Neuronal stem cell (in vitro differentiated cells): ENCODE data around the gene PLXNB1.

ENCODE experiments used
- DNase-seq: peaks from one replicate; pipeline ENCODE4 v3.0.0-alpha.2; 2013; ENCODE audit warnings: low spot score
- H2AFZ ChIP-seq: one replicate; pipeline ENCODE4 v1.6.1; 2013; ENCODE audit warnings: mild to moderate bottlenecking, low read length, inconsistent platforms
- H2AK5ac ChIP-seq: 2 replicates; pipeline ENCODE4 v1.6.1; 2013; ENCODE audit warnings: low read depth, mild to moderate bottlenecking, inconsistent platforms, low read length, moderate library complexity, mixed read lengths
- H2BK120ac ChIP-seq: 2 replicates; pipeline ENCODE4 v1.6.1; 2013; ENCODE audit warnings: low read depth, mild to moderate bottlenecking, inconsistent platforms, low read length, moderate library complexity, mixed read lengths
- H2BK12ac ChIP-seq: one replicate; pipeline ENCODE4 v1.6.1; 2013; ENCODE audit warnings: low read length, inconsistent platforms
- H2BK15ac ChIP-seq: 2 replicates; pipeline ENCODE4 v1.6.1; 2013; ENCODE audit warnings: mild to moderate bottlenecking, low read length, inconsistent platforms, mixed read lengths
- H2BK5ac ChIP-seq: one replicate; pipeline ENCODE4 v1.6.1; 2013; ENCODE audit warnings: inconsistent platforms, mild to moderate bottlenecking, low read length, moderate library complexity
- H3K14ac ChIP-seq: one replicate; pipeline ENCODE4 v1.6.1; 2013; ENCODE audit warnings: low read length, inconsistent platforms
- H3K18ac ChIP-seq: 2 replicates; pipeline ENCODE4 v1.6.1; 2013; ENCODE audit warnings: low read length, inconsistent platforms
- H3K23ac ChIP-seq: 2 replicates; pipeline ENCODE4 v1.6.1; 2013; ENCODE audit warnings: low read depth, mild to moderate bottlenecking, mixed read lengths, low read length, inconsistent platforms; ENCODE audit not compliant: poor library complexity
- H3K27ac ChIP-seq: replicated peaks from 3 replicates; pipeline ENCODE4 v1.5.1; 2013; ENCODE audit warnings: low read length, inconsistent platforms
- H3K27me3 ChIP-seq, 3 experiments: 2 replicates each; pipeline ENCODE4 v1.6.1; 2013; ENCODE audit warnings: low read length in 3 of 3, mild to moderate bottlenecking in 2 of 3, inconsistent platforms in 1 of 3, low read depth in 1 of 3, mixed read lengths in 1 of 3, moderate library complexity in 1 of 3; ENCODE audit not compliant: control insufficient read depth in 3 of 3, insufficient read depth in 3 of 3
- H3K36me3 ChIP-seq, 2 donors: replicated peaks in 1 of 2; 2 replicates each; pipeline ENCODE4 v1.6.1; 2013; ENCODE audit warnings: low read length in 2 of 2; ENCODE audit not compliant: control insufficient read depth in 2 of 2, insufficient read depth in 2 of 2
- H3K4ac ChIP-seq: 2 replicates; pipeline ENCODE4 v1.6.1; 2013; ENCODE audit warnings: inconsistent platforms, mild to moderate bottlenecking, low read length, moderate library complexity
- H3K4me1 ChIP-seq, 2 donors: 1 replicate in 1 of 2; 2 replicates in 1 of 2; pipeline ENCODE4 v1.6.1; 2013; ENCODE audit warnings: low read length in 2 of 2, low read depth in 1 of 2; ENCODE audit not compliant: control insufficient read depth in 2 of 2, insufficient read depth in 1 of 2
- H3K4me2 ChIP-seq: one replicate; pipeline ENCODE4 v1.6.1; 2013; ENCODE audit warnings: mild to moderate bottlenecking, low read length, inconsistent platforms; ENCODE audit not compliant: insufficient read depth, poor library complexity, severe bottlenecking
- H3K4me3 ChIP-seq, 2 donors: 2 replicates each; pipeline ENCODE4 v1.5.1; 2013; ENCODE audit warnings: low read length in 2 of 2, mild to moderate bottlenecking in 2 of 2, inconsistent platforms in 1 of 2, moderate library complexity in 1 of 2
- H3K79me1 ChIP-seq: one replicate; pipeline ENCODE4 v1.6.1; 2013; ENCODE audit warnings: low read depth, mild to moderate bottlenecking, inconsistent platforms, low read length, moderate library complexity
- H3K9ac ChIP-seq: one replicate; pipeline ENCODE4 v1.6.1; 2013; ENCODE audit warnings: mild to moderate bottlenecking, low read depth, low read length, inconsistent platforms; ENCODE audit not compliant: poor library complexity
- H3K9me3 ChIP-seq, 2 donors: replicated peaks in 1 of 2; 2 replicates each; pipeline versions ENCODE3 to v1.6.1; 2013; ENCODE audit warnings: low read length in 2 of 2, mild to moderate bottlenecking in 2 of 2, inconsistent platforms in 1 of 2, low read depth in 1 of 2, mixed read lengths in 1 of 2, moderate library complexity in 1 of 2; ENCODE audit not compliant: control insufficient read depth in 2 of 2, insufficient read depth in 1 of 2
- H4K8ac ChIP-seq: one replicate; pipeline ENCODE4 v1.6.1; 2013; ENCODE audit warnings: low read depth, mild to moderate bottlenecking, inconsistent platforms, low read length, moderate library complexity
- H4K91ac ChIP-seq: one replicate; pipeline ENCODE4 v1.6.1; 2013; ENCODE audit warnings: low read length, low read depth, mild to moderate bottlenecking, inconsistent platforms; ENCODE audit not compliant: poor library complexity
- WGBS, 2 donors: extraction: QIAGEN DNeasy Blood & Tissue Kit; methylation state at CpG; one replicate each; pipeline ENCODE4 v1.1.7; 2013; ENCODE audit warnings: missing lambda C conversion rate in 2 of 2, mixed read lengths in 1 of 2; ENCODE audit not compliant: insufficient read length in 2 of 2, insufficient replicate concordance in 1 of 2; ENCODE audit errors: extremely low coverage in 2 of 2; 5-methylcytosine and 5-hydroxymethylcytosine counted together

The PLXNB1 gene

GRCh38 chr3:48423883-48424695, 5.8 kb downstream of the PLXNB1 start:
- no peak overlapping the region for H3K4me3 ChIP-seq
- no peaks in the 10 kb centered on the region for H3K27me3 ChIP-seq
- H3K23ac ChIP-seq: peak overlapping the region; percentile 68
- no CpG with 5 or more reads among the region's 27 CpGs for WGBS, 2 donors
- no peak overlapping the region for H2BK12ac ChIP-seq
- no peak overlapping the region for H3K4ac ChIP-seq
- no peak overlapping the region for H4K8ac ChIP-seq
- H2AFZ ChIP-seq: no peak overlapping the region
- H3K9me3 ChIP-seq: no peaks in the 10 kb centered on the region
- H2BK120ac ChIP-seq: no peak overlapping the region
- H3K18ac ChIP-seq: no peak overlapping the region
- H3K4me1 ChIP-seq: peaks cover 20 to 22% of the 10 kb centered on the region in 2 donors
- H3K14ac ChIP-seq: no peak overlapping the region
- H2BK15ac ChIP-seq: no peak overlapping the region
- no peak overlapping the region for H3K27ac ChIP-seq
- no peak overlapping the region for H2AK5ac ChIP-seq
- H3K4me2 ChIP-seq: no peak overlapping the region
- H2BK5ac ChIP-seq: no peak overlapping the region
- peaks cover 41 to 83% of the 10 kb centered on the region in 2 donors for H3K36me3 ChIP-seq
- H4K91ac ChIP-seq: no peak overlapping the region
- H3K79me1 ChIP-seq: peaks cover 63% of the 10 kb centered on the region
- DNase-seq: no peak
- H3K9ac ChIP-seq: peak overlapping the region; percentile 32

DNA sequence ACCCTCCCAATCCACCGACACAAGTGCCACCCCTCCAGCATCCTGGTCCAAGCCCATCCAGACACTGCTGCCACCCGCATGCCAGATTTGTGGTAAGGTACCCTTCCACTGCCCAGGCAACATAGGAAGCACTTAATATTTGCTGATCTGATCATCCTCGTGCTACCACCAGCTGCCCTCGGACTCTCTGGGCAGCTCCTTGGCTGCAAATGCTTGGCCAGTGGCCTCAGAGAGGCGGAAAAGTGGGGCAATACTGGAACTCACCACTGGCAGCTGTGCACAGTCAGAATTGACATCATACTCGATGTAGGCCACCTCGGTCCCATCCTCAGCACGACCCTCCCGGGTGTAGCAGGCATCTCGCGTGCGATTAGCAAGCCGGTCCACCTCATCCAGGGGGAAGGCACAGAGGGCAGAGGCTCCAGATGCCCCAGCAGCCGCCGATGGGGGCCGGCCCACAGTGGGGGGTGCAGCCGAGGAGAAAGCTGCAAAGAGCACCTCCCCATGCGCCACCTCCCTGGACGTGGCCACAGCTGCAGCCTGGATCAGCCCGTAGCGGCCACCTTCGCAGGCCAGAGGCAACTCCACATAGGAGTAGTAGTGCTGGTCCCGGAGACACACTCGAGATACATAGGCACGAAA, 6.5 kb downstream of the PLXNB1 start:
- no peak overlapping the region for H3K27ac ChIP-seq
- WGBS, 2 donors: no CpG with 5 or more reads among the region's 25 CpGs
- H2BK120ac ChIP-seq: no peak overlapping the region
- no peak overlapping the region for H4K8ac ChIP-seq
- no peak overlapping the region for H3K4me2 ChIP-seq
- H3K9ac ChIP-seq: peak overlapping the region; percentile 53
- no peaks in the 10 kb centered on the region for H3K27me3 ChIP-seq
- H2AK5ac ChIP-seq: no peak overlapping the region
- no peak overlapping the region for H2BK12ac ChIP-seq
- no peak overlapping the region for H4K91ac ChIP-seq
- H3K14ac ChIP-seq: no peak overlapping the region
- no peak overlapping the region for H3K4ac ChIP-seq
- H3K4me1 ChIP-seq: peaks cover 19 to 22% of the 10 kb centered on the region in 2 donors
- no peak overlapping the region for H2BK15ac ChIP-seq
- H2AFZ ChIP-seq: no peak overlapping the region
- no peak overlapping the region for H3K4me3 ChIP-seq
- H3K36me3 ChIP-seq: peaks cover 49 to 91% of the 10 kb centered on the region in 2 donors
- no peak overlapping the region for H2BK5ac ChIP-seq
- H3K9me3 ChIP-seq: no peaks in the 10 kb centered on the region
- H3K79me1 ChIP-seq: peaks cover 69% of the 10 kb centered on the region
- H3K18ac ChIP-seq: no peak overlapping the region
- peak overlapping the region; percentile 68 for H3K23ac ChIP-seq
- no peak for DNase-seq

DNA sequence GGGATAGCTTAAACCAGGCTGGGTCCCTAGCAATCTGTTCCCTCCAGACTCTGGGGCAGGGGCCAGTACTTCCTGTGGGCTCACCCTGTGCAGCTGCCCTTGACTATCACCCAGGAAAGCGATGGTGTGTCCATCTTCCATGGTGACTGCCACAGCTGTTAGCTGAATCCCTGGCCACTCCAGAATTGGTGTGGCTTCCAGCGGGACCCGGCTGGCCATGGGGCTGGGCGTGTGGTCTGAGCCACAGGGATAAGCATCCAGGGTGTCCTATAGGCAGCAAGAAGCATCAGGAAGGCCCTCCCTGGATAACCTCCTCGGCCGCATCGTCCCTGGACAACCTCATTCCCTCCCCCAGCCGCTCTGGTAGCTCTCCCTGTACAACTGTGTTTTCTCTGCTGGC, 7.2 kb downstream of the PLXNB1 start:
- H3K79me1 ChIP-seq: peaks cover 71% of the 10 kb centered on the region
- H3K23ac ChIP-seq: no peak overlapping the region
- no peaks in the 10 kb centered on the region for H3K9me3 ChIP-seq
- WGBS, 2 donors: no CpG with 5 or more reads among the region's 8 CpGs
- H3K18ac ChIP-seq: no peak overlapping the region
- no peak overlapping the region for H2AK5ac ChIP-seq
- H3K14ac ChIP-seq: no peak overlapping the region
- H3K9ac ChIP-seq: no peak overlapping the region
- no peak overlapping the region for H4K91ac ChIP-seq
- H3K4me3 ChIP-seq: no peak overlapping the region
- H3K27ac ChIP-seq: no peak overlapping the region
- H2BK12ac ChIP-seq: no peak overlapping the region
- peaks cover 12 to 17% of the 10 kb centered on the region in 2 donors for H3K4me1 ChIP-seq
- H3K4ac ChIP-seq: no peak overlapping the region
- no peak overlapping the region for H2BK5ac ChIP-seq
- H3K4me2 ChIP-seq: no peak overlapping the region
- peaks cover 56 to 95% of the 10 kb centered on the region in 2 donors for H3K36me3 ChIP-seq
- H3K27me3 ChIP-seq: no peaks in the 10 kb centered on the region
- H2AFZ ChIP-seq: no peak overlapping the region
- no peak for DNase-seq
- no peak overlapping the region for H2BK120ac ChIP-seq
- no peak overlapping the region for H4K8ac ChIP-seq
- H2BK15ac ChIP-seq: no peak overlapping the region

- no peak overlapping the region for H2BK120ac ChIP-seq
- peaks cover 8 to 13% of the 10 kb centered on the region in 2 donors for H3K4me1 ChIP-seq
- no peak overlapping the region for H3K4ac ChIP-seq
- peaks cover 60 to 96% of the 10 kb centered on the region in 2 donors for H3K36me3 ChIP-seq
- no peak overlapping the region for H3K4me2 ChIP-seq
- no peak for DNase-seq
- H2AK5ac ChIP-seq: no peak overlapping the region
- no peak overlapping the region for H3K18ac ChIP-seq
- H2BK5ac ChIP-seq: peak overlapping the region; percentile 5
- no peaks in the 10 kb centered on the region for H3K27me3 ChIP-seq
- H3K79me1 ChIP-seq: peaks cover 71% of the 10 kb centered on the region
- H3K27ac ChIP-seq: no peak overlapping the region
- H3K23ac ChIP-seq: no peak overlapping the region
- no peak overlapping the region for H4K91ac ChIP-seq
- no peak overlapping the region for H4K8ac ChIP-seq
- no peak overlapping the region for H2BK15ac ChIP-seq
- no peak overlapping the region for H3K4me3 ChIP-seq
- H3K9ac ChIP-seq: no peak overlapping the region
- no peaks in the 10 kb centered on the region for H3K9me3 ChIP-seq
- no CpG with 5 or more reads among the region's 3 CpGs for WGBS, 2 donors
- no peak overlapping the region for H3K14ac ChIP-seq
- H2BK12ac ChIP-seq: no peak overlapping the region
- no peak overlapping the region for H2AFZ ChIP-seq
Observed at GRCh38 chr3:48422272-48422671, 7.6 kb downstream of the PLXNB1 start.
